ENCODE results near the gene TRIM41. TPM values are rescaled to one million over a fixed set of nuclear protein-coding genes. Genes with fewer than 3 reads are reported as not detected.

TRIM41 gene
- total and polyA plus RNA-seq, 2 of the 13 experiments (the other 11 are each of a cell fraction or from before 2014, with no cell fraction given), result 10.2 to 16.7 TPM

DNA sequence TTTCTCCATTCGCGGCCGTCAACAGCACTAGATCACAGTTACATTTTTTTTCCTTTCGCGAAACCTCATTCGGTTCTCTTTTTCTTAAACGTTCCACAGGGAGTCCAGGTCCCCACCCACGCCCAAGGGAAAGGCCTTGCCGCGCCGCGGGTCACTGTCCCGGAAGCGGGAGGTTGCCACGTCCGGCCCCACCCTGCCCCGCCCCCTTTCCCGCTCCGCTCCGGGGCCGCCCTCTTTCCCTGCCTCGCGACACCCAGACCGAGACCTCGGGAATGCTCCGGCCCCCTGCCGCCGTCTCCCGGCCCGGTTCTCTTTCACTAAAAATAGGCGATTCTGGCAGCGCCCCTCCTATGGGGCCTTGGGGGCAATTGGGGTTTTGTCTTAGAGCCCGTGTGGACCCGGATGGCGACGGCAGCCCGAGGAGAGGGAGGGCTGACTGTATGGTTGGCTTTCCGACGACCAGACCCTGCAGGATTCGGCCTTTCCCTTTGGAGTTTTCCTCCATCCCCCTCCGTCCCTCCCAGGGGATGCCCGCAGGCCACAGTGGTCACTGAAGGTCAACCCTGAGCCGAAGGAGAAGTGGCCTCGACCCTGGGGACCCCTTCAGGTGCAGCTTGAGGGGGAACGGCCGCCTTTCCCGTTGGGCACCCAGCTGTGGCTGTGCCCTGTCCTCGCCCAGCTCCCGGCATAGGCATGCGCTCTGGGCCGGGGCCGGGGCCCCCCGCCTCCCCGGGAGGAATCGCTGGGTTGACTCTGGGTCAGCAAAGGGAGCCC lies 23.4 kb downstream of the TRIM41 start (continued):
- TF ChIP-seq, protein P1, sequence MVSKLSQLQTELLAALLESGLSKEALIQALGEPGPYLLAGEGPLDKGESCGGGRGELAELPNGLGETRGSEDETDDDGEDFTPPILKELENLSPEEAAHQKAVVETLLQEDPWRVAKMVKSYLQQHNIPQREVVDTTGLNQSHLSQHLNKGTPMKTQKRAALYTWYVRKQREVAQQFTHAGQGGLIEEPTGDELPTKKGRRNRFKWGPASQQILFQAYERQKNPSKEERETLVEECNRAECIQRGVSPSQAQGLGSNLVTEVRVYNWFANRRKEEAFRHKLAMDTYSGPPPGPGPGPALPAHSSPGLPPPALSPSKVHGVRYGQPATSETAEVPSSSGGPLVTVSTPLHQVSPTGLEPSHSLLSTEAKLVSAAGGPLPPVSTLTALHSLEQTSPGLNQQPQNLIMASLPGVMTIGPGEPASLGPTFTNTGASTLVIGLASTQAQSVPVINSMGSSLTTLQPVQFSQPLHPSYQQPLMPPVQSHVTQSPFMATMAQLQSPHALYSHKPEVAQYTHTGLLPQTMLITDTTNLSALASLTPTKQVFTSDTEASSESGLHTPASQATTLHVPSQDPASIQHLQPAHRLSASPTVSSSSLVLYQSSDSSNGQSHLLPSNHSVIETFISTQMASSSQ (IDR thresholded peaks at IDR 0.05; ENCODE audit: low read depth), result no peak
- TF ChIP-seq, protein P1 (CRISPR knock-in tag; IDR thresholded peaks at IDR 0.05; ENCODE audit: borderline replicate concordance), result peak; percentile 46; the same call in 1 of the 2 replicates
- TF ChIP-seq HMG20A (CRISPR knock-in tag; IDR thresholded peaks at IDR 0.05; ENCODE audit: borderline replicate concordance), result no peak
- no peak for TF ChIP-seq ZNF616 (CRISPR knock-in tag; IDR thresholded peaks at IDR 0.05; ENCODE audit: low read depth)
- TF ChIP-seq ZNF556 (CRISPR knock-in tag; IDR thresholded peaks at IDR 0.05; ENCODE audit: borderline replicate concordance), result 0 out of 2 replicates have a peak, but pooled peaks have one; percentile 70
- TF ChIP-seq ZNF883 (CRISPR knock-in tag; IDR thresholded peaks at IDR 0.05; ENCODE audit: not compliant biosample characterization), result peak; percentile 18
- TF ChIP-seq ZBTB8A (CRISPR knock-in tag; IDR thresholded peaks at IDR 0.05; ENCODE audit: borderline replicate concordance, low read depth), result no peak
- no peak for TF ChIP-seq ZKSCAN5 (CRISPR knock-in tag; IDR thresholded peaks at IDR 0.05)
- no peak for TF ChIP-seq MBD4 (IDR thresholded peaks at IDR 0.05; ENCODE audit: borderline replicate concordance, low read length)
- no peak; the same call in 1 of the 2 replicates for TF ChIP-seq FOXJ3 (CRISPR knock-in tag; IDR thresholded peaks at IDR 0.05; ENCODE audit: borderline replicate concordance)
- TF ChIP-seq, protein P2, sequence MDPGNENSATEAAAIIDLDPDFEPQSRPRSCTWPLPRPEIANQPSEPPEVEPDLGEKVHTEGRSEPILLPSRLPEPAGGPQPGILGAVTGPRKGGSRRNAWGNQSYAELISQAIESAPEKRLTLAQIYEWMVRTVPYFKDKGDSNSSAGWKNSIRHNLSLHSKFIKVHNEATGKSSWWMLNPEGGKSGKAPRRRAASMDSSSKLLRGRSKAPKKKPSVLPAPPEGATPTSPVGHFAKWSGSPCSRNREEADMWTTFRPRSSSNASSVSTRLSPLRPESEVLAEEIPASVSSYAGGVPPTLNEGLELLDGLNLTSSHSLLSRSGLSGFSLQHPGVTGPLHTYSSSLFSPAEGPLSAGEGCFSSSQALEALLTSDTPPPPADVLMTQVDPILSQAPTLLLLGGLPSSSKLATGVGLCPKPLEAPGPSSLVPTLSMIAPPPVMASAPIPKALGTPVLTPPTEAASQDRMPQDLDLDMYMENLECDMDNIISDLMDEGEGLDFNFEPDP (CRISPR knock-in tag; conservative IDR thresholded peaks at IDR 0.05), result no peak
- TF ChIP-seq RARA (CRISPR knock-in tag; IDR thresholded peaks at IDR 0.05), result 0 out of 2 replicates have a peak, but pooled peaks have one; percentile 8
- TF ChIP-seq, protein P3, sequence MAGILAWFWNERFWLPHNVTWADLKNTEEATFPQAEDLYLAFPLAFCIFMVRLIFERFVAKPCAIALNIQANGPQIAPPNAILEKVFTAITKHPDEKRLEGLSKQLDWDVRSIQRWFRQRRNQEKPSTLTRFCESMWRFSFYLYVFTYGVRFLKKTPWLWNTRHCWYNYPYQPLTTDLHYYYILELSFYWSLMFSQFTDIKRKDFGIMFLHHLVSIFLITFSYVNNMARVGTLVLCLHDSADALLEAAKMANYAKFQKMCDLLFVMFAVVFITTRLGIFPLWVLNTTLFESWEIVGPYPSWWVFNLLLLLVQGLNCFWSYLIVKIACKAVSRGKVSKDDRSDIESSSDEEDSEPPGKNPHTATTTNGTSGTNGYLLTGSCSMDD (CRISPR knock-in tag; IDR thresholded peaks at IDR 0.05), result no peak
- TF ChIP-seq ZNF354B (CRISPR knock-in tag; IDR thresholded peaks at IDR 0.05), result no peak
- TF ChIP-seq ELF4 (CRISPR knock-in tag; IDR thresholded peaks at IDR 0.05; ENCODE audit: borderline replicate concordance), result peak; percentile 19; the same call in 1 of the 2 replicates
- TF ChIP-seq RBFOX2 (IDR thresholded peaks at IDR 0.05; ENCODE audit: low read depth, low read length), result peak; percentile 85
- TF ChIP-seq, protein P4, sequence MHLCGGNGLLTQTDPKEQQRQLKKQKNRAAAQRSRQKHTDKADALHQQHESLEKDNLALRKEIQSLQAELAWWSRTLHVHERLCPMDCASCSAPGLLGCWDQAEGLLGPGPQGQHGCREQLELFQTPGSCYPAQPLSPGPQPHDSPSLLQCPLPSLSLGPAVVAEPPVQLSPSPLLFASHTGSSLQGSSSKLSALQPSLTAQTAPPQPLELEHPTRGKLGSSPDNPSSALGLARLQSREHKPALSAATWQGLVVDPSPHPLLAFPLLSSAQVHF (CRISPR knock-in tag; IDR thresholded peaks at IDR 0.05), result no peak
- TF ChIP-seq FOSL1 (CRISPR knock-in tag; IDR thresholded peaks at IDR 0.05; ENCODE audit: borderline replicate concordance), result no peak
- TF ChIP-seq, protein P5, sequence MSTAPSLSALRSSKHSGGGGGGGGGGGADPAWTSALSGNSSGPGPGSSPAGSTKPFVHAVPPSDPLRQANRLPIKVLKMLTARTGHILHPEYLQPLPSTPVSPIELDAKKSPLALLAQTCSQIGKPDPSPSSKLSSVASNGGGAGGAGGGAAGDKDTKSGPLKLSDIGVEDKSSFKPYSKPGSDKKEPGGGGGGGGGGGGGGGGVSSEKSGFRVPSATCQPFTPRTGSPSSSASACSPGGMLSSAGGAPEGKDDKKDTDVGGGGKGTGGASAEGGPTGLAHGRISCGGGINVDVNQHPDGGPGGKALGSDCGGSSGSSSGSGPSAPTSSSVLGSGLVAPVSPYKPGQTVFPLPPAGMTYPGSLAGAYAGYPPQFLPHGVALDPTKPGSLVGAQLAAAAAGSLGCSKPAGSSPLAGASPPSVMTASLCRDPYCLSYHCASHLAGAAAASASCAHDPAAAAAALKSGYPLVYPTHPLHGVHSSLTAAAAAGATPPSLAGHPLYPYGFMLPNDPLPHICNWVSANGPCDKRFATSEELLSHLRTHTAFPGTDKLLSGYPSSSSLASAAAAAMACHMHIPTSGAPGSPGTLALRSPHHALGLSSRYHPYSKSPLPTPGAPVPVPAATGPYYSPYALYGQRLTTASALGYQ (CRISPR knock-in tag; IDR thresholded peaks at IDR 0.05), result no peak; the same call in 1 of the 2 replicates
- TF ChIP-seq ZNF747 (CRISPR knock-in tag; IDR thresholded peaks at IDR 0.05; ENCODE audit: borderline replicate concordance), result no peak
